Measurements from ENCODE around the gene WDR59.
"Not testable (repeated sequence)": the region's sequence is repeated elsewhere in the genome, so short reads cannot be mapped to it uniquely, and the experiment has no call there.

WDR59 gene

GRCh38 chr16:74844041-74844980 is 140.6 kb downstream of the WDR59 start:
- peak; percentile 7 for DNase-seq

- DNase-seq, result not testable (repeated sequence)
Observed at GRCh38 chr16:74843381-74844035, 141.4 kb downstream of the WDR59 start.

DNA sequence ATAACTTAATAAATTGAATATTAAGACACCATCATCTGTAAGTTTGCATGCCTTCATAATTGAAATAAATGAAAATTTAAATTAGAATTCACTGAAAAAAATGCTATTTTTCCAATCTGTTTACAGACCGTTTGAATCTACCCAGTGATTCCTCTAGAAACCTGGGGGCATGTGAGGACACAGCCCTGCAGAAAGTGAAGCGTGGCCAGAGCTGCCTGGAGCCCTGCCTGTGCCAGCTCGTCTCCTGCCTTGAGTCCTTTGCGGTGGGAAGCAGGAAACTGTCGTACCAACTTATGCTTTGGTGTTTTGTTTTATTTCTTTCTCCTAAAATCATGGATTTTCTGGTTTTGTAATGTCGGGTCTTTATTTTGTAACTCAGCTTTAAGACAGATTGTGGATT is 142.5 kb downstream of the WDR59 start:
- no peak for DNase-seq

DNA sequence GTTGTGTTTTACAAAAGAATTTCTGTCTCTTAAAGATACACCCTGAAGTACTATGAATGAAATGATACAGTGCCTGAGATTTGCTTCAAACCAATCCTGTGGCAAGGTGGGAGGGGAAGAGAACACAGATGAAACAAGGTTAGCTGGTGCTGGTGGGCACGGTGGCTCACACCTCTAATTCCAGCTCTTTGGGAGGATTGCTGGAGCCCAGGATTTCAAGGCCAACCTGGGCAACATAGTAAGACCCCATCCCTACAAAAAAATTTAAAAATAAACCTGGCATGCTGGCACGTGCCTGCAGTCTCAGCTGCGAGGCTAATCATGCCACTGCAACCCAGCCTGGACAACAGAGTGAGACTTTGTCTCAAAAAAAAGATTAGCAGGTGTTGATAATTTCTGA is 143.0 kb downstream of the WDR59 start:
- no peak for DNase-seq

DNA sequence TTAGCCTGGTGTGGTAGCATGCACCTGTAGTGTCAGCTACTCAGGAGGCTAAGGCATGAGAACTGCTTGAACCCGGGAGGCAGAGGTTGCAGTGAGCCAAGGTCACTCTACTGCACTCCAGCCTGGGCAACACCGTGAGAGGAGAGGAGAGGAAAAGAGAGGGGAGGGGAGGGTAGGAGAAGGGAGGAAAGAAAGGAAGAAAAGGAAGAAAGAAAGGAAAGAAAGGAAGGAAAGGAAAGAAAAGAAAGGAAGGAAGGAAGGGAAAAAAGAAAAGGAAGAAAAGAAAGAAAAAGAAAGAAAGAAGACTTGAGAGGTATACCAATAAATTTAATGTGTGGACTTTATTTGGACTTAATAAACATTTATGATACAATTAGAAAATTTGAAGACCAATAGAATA is 143.5 kb downstream of the WDR59 start:
- DNase-seq, result no peak

DNA sequence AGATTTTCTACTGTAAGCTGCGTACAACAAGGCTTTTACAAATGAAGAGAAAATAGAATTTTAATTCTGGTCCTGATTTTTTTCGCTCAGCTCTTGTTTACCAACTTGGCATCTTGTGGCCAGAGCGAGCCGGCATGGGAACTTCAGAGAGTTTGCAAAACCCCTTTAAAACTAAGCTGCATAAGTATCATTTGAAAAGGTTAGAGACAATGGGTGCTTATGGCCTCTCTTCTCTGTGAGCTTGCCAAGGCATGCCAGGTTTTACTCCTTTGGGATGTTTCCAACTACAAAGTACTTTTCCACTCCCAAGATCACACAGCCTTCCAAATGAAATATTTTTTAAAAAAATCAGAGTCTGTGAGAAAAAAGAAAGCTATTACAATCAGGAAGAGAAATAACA is 147.9 kb downstream of the WDR59 start:
- DNase-seq, result no peak

GRCh38 chr16:74836111-74836671 is 148.7 kb downstream of the WDR59 start:
- DNase-seq, result no peak

GRCh38 chr16:74832228-74832627 is 152.7 kb downstream of the WDR59 start:
- no peak for DNase-seq

- DNase-seq, result no peak
Observed at GRCh38 chr16:74831467-74831866, 153.5 kb downstream of the WDR59 start.

DNA sequence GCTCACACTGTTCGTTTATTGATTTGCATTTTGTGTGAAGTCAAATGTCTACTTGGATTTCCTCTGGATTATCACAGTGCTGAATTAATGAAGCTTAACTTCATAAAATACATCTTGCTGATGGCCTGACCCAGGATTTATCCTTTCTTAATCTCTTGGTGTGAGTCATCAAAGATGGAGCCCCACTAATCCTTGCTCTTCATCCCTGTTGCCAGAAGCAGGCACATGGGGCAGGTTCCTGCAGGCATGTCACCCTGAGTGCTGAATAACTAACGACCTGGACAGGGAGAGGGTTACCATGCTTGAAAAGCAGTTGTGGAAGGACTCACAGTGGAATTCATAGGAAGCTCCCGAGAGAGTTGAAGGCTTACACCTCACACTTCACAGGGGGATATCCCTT is 154.3 kb downstream of the WDR59 start:
- DNase-seq, result no peak

DNA sequence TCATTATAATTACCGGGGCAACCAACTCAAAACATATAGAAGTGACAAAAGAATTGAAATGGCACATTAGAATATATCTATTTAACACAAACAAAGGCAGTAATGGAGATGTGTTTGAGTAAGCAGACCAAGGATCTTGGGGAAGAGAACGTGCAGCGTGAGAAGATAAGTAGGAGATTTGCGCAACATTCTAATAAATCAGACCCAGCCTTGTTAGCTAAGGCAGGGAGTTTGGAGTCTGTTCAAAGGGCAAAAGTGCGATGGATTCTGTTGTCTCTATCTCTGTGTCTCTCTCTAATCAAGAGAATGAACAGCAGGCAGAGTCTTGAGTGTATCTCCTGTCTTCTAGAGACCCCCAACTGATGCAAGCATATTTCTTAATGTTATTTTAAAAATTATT is 155.3 kb downstream of the WDR59 start:
- DNase-seq, result no peak

- no peak for DNase-seq
Observed at GRCh38 chr16:74825941-74826340, 159.0 kb downstream of the WDR59 start.

- no peak for DNase-seq
Observed at GRCh38 chr16:74825016-74825415, 159.9 kb downstream of the WDR59 start.
